ENCODE data around the gene GFY. TPM values are rescaled to one million over a fixed set of nuclear protein-coding genes. Genes with fewer than 3 reads are reported as not detected.

The GFY gene
- total and polyA plus RNA-seq, 2 experiments from 2014 or later: 1.2 TPM; not detected in 1

- Mint-ChIP-seq H3K36me3 (ENCODE audit: low read depth) (no peaks in the 10 kb centered on the region), H3K27me3 (ENCODE audit: insufficient read depth, low read depth, poor library complexity) (peaks cover 8% of the 10 kb centered on the region), H3K9me3 (no peaks in the 10 kb centered on the region), H3K4me1 (peaks cover 32% of the 10 kb centered on the region), H3K4me3 (no peak overlapping the region), H3K27ac (no peak overlapping the region)
- H3K79me2 ChIP-seq (replicated peaks; ENCODE audit: insufficient read depth): no peaks in the 10 kb centered on the region
- H3K4me3 ChIP-seq: no peak overlapping the region
- peaks cover 6% of the 10 kb centered on the region for H3K4me1 ChIP-seq (ENCODE audit: insufficient read depth)
- TF ChIP-seq, protein P1, sequence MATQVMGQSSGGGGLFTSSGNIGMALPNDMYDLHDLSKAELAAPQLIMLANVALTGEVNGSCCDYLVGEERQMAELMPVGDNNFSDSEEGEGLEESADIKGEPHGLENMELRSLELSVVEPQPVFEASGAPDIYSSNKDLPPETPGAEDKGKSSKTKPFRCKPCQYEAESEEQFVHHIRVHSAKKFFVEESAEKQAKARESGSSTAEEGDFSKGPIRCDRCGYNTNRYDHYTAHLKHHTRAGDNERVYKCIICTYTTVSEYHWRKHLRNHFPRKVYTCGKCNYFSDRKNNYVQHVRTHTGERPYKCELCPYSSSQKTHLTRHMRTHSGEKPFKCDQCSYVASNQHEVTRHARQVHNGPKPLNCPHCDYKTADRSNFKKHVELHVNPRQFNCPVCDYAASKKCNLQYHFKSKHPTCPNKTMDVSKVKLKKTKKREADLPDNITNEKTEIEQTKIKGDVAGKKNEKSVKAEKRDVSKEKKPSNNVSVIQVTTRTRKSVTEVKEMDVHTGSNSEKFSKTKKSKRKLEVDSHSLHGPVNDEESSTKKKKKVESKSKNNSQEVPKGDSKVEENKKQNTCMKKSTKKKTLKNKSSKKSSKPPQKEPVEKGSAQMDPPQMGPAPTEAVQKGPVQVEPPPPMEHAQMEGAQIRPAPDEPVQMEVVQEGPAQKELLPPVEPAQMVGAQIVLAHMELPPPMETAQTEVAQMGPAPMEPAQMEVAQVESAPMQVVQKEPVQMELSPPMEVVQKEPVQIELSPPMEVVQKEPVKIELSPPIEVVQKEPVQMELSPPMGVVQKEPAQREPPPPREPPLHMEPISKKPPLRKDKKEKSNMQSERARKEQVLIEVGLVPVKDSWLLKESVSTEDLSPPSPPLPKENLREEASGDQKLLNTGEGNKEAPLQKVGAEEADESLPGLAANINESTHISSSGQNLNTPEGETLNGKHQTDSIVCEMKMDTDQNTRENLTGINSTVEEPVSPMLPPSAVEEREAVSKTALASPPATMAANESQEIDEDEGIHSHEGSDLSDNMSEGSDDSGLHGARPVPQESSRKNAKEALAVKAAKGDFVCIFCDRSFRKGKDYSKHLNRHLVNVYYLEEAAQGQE (IDR thresholded peaks at IDR 0.05; ENCODE audit: unreplicated experiment): no peak
- TF ChIP-seq ZNF114 (CRISPR knock-in tag; IDR thresholded peaks at IDR 0.05) (no peak), EZH2phosphoT487 (IDR thresholded peaks at IDR 0.05; ENCODE audit: unreplicated experiment) (no peak), CREB1 (CRISPR knock-in tag; IDR thresholded peaks at IDR 0.05; ENCODE audit: low read depth) (no peak), STAT1 (IDR thresholded peaks at IDR 0.05; ENCODE audit: unreplicated experiment) (no peak), EZH2 (IDR thresholded peaks at IDR 0.05; ENCODE audit: low read depth, unreplicated experiment) (no peak), NANOG (IDR thresholded peaks at IDR 0.05; ENCODE audit: borderline replicate concordance) (no peak)
- TF ChIP-seq, protein P2, sequence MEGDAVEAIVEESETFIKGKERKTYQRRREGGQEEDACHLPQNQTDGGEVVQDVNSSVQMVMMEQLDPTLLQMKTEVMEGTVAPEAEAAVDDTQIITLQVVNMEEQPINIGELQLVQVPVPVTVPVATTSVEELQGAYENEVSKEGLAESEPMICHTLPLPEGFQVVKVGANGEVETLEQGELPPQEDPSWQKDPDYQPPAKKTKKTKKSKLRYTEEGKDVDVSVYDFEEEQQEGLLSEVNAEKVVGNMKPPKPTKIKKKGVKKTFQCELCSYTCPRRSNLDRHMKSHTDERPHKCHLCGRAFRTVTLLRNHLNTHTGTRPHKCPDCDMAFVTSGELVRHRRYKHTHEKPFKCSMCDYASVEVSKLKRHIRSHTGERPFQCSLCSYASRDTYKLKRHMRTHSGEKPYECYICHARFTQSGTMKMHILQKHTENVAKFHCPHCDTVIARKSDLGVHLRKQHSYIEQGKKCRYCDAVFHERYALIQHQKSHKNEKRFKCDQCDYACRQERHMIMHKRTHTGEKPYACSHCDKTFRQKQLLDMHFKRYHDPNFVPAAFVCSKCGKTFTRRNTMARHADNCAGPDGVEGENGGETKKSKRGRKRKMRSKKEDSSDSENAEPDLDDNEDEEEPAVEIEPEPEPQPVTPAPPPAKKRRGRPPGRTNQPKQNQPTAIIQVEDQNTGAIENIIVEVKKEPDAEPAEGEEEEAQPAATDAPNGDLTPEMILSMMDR (conservative IDR thresholded peaks at IDR 0.05; ENCODE audit: low read depth in 2 of 2): no peak
- TF ChIP-seq, protein P3, sequence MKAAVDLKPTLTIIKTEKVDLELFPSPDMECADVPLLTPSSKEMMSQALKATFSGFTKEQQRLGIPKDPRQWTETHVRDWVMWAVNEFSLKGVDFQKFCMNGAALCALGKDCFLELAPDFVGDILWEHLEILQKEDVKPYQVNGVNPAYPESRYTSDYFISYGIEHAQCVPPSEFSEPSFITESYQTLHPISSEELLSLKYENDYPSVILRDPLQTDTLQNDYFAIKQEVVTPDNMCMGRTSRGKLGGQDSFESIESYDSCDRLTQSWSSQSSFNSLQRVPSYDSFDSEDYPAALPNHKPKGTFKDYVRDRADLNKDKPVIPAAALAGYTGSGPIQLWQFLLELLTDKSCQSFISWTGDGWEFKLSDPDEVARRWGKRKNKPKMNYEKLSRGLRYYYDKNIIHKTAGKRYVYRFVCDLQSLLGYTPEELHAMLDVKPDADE (IDR thresholded peaks at IDR 0.05): no peak
- no peak for DNase-seq (ENCODE audit: low spot score)
- no peaks in the 10 kb centered on the region for H3F3A ChIP-seq (replicated peaks; ENCODE audit: low read depth)
- no peak overlapping the region for H3K4me2 ChIP-seq
- H3K36me3 ChIP-seq (ENCODE audit: insufficient read depth): no peaks in the 10 kb centered on the region
- H2AFZ ChIP-seq: peak overlapping the region; percentile 80
- no peaks in the 10 kb centered on the region for H3K9me2 ChIP-seq (ENCODE audit: insufficient read depth)
- H3K27ac ChIP-seq (ENCODE audit: low read depth): no peak overlapping the region
- no peaks in the 10 kb centered on the region for H3K27me3 ChIP-seq (ENCODE audit: insufficient read depth)
- peak; percentile 27 for ATAC-seq
- H4K20me1 ChIP-seq (replicated peaks; ENCODE audit: insufficient read depth): no peaks in the 10 kb centered on the region
Measured at GRCh38 chr19:49415102-49415809, 9.9 kb upstream of the GFY start.
